PC-9 (cell line): ENCODE data around the gene LYSMD4. TPM values are rescaled to one million over a fixed set of nuclear protein-coding genes. Genes with fewer than 3 reads are reported as not detected.

Experiments
- BruUV-seq: library from RNA; stranded (reverse); fragments of 400-500 nt; replicated peaks from 2 replicates; lab custom pipeline; 2021; lab: Mats Ljungman, UMichigan
- CTCF ChIA-PET: fragments of 300-600 bp; sonication (Branson Sonifier 250); formaldehyde crosslinking; loops from one replicate; lab custom pipeline; 2022; ENCODE audit warnings: antibody characterized with exemption; lab: Charles Lee
- POLR2A ChIA-PET: fragments of 300-600 bp; sonication (Branson Sonifier 250); formaldehyde crosslinking; loops from one replicate; lab custom pipeline; 2022; ENCODE audit warnings: antibody characterized with exemption; ENCODE audit not compliant: unreplicated experiment; lab: Charles Lee
- DNase-seq, 2 experiments: peaks; one replicate each; pipeline versions ENCODE4 v3.0.0 to v3.0.0-alpha.2; 2015 to 2022; ENCODE audit warnings: mixed read lengths in 1 of 2
- H2AFZ ChIP-seq: fragments of 200-600 bp; sonication (generic); 2 replicates; pipeline ENCODE4 v1.8.1; 2017; ENCODE audit warnings: antibody characterized with exemption
- H3F3A ChIP-seq: fragments of 200-600 bp; sonication (generic); 2 replicates; pipeline ENCODE4 v1.8.1; 2017; ENCODE audit warnings: antibody characterized with exemption, mild to moderate bottlenecking, low read depth; ENCODE audit not compliant: insufficient read depth
- H3K27ac ChIP-seq: fragments of 200-600 bp; sonication (generic); 2 replicates; pipeline ENCODE4 v1.6.1; 2016; ENCODE audit warnings: mixed run types
- H3K27me3 ChIP-seq: fragments of 200-600 bp; sonication (generic); 2 replicates; pipeline ENCODE4 v1.6.1; 2016; ENCODE audit warnings: low read depth, mixed run types; ENCODE audit not compliant: insufficient read depth
- H3K36me3 ChIP-seq: fragments of 200-600 bp; sonication (generic); 2 replicates; pipeline ENCODE4 v1.6.1; 2016; ENCODE audit warnings: low read depth, mixed run types
- H3K4me1 ChIP-seq: fragments of 200-600 bp; sonication (generic); replicated peaks from 2 replicates; pipeline ENCODE4 v1.6.1; 2016; ENCODE audit warnings: mixed run types; ENCODE audit not compliant: insufficient read depth
- H3K4me2 ChIP-seq: fragments of 200-600 bp; sonication (generic); 2 replicates; pipeline ENCODE4 v1.6.1; 2017; ENCODE audit warnings: mixed run types
- H3K4me3 ChIP-seq: fragments of 200-600 bp; sonication (generic); 2 replicates; pipeline ENCODE4 v1.6.1; 2016; ENCODE audit warnings: mixed run types
- H3K79me2 ChIP-seq: fragments of 200-600 bp; sonication (generic); 2 replicates; pipeline ENCODE4 v1.6.1; 2017; ENCODE audit warnings: low read depth, mixed run types
- H3K9me2 ChIP-seq: fragments of 200-600 bp; sonication (generic); 2 replicates; pipeline ENCODE4 v1.8.1; 2017; ENCODE audit warnings: mild to moderate bottlenecking; ENCODE audit not compliant: insufficient read depth
- H3K9me3 ChIP-seq: fragments of 200-600 bp; sonication (generic); 2 replicates; pipeline ENCODE4 v1.8.1; 2016; ENCODE audit warnings: low read depth; ENCODE audit not compliant: insufficient read depth
- H4K20me1 ChIP-seq: fragments of 200-600 bp; sonication (generic); 2 replicates; pipeline ENCODE4 v1.8.1; 2017; ENCODE audit not compliant: insufficient read depth
- EZH2 ChIP-seq: fragments of 200-600 bp; sonication (generic); IDR thresholded peaks from 2 replicates; pipeline ENCODE4 v1.8.0; 2017; ENCODE audit warnings: antibody characterized with exemption, low read depth
- intact Hi-C: fragments of 100-400 bp; cut with micrococcal nuclease; formaldehyde crosslinking; loops from one replicate; pipeline ENCODE4 v1.10.0; 2022; ENCODE audit not compliant: unreplicated experiment
- total RNA-seq: library from RNA; stranded (reverse); gene quantifications from 2 replicates; pipeline ENCODE4 v1.2.3, GENCODE V29; 2021
- TF ChIP-seq, protein P1 (sequence below): fragments of 200-600 bp; sonication (generic); conservative IDR thresholded peaks from 2 replicates; pipeline ENCODE4 v1.6.1; 2017; ENCODE audit warnings: mixed run types, antibody characterized with exemption, mild to moderate bottlenecking, moderate library complexity

LYSMD4 gene
- total RNA-seq, 1 experiment from 2014 or later, result 5.7 TPM

DNA sequence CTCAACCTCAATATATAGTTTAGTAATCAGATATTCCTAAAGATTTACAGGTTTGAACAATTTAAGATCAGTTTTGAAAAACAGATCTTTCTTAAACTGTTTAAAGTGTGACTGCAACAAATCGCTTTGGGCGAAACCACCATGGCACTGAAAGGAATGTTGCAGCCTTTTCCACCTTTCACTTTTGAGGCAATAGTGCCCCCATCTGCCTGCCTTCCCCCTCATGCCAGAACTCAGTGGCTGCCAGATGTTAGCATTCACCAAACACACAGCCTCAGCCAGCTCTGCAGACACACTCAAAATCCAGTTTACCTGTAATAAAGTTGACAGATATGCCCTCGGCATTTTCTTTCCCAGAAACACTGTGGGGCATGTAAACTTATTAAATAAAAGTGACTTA, 3.3 kb downstream of the LYSMD4 start:
- no peak overlapping the region for H2AFZ ChIP-seq
- no peaks in the 10 kb centered on the region for H3K9me3 ChIP-seq
- no peaks in the 10 kb centered on the region for H3K9me2 ChIP-seq
- H3K4me2 ChIP-seq, result no peak overlapping the region
- H3K4me3 ChIP-seq, result no peak overlapping the region
- H4K20me1 ChIP-seq, result no peaks in the 10 kb centered on the region
- H3K36me3 ChIP-seq, result no peaks in the 10 kb centered on the region
- intact Hi-C loops, result loop anchor here (10.0 kb wide), 1 partner anchor 625 kb away; the partner anchor contains the start of gene SYNM
- no peak overlapping the region for H3K27ac ChIP-seq
- no peak for TF ChIP-seq EZH2
- TF ChIP-seq, protein P1, sequence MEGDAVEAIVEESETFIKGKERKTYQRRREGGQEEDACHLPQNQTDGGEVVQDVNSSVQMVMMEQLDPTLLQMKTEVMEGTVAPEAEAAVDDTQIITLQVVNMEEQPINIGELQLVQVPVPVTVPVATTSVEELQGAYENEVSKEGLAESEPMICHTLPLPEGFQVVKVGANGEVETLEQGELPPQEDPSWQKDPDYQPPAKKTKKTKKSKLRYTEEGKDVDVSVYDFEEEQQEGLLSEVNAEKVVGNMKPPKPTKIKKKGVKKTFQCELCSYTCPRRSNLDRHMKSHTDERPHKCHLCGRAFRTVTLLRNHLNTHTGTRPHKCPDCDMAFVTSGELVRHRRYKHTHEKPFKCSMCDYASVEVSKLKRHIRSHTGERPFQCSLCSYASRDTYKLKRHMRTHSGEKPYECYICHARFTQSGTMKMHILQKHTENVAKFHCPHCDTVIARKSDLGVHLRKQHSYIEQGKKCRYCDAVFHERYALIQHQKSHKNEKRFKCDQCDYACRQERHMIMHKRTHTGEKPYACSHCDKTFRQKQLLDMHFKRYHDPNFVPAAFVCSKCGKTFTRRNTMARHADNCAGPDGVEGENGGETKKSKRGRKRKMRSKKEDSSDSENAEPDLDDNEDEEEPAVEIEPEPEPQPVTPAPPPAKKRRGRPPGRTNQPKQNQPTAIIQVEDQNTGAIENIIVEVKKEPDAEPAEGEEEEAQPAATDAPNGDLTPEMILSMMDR, result no peak
- POLR2A ChIA-PET, result no interaction called here
- peaks cover 7% of the 10 kb centered on the region; the same call in 1 of the 2 replicates for H3K4me1 ChIP-seq
- H3K27me3 ChIP-seq, result no peaks in the 10 kb centered on the region
- no peaks in the 10 kb centered on the region for H3F3A ChIP-seq
- peak in 1 of 2 experiments; percentile 18 for DNase-seq
- CTCF ChIA-PET, result no interaction called here
- no peaks in the 10 kb centered on the region for H3K79me2 ChIP-seq
- BruUV-seq, result no TSS peak

DNA sequence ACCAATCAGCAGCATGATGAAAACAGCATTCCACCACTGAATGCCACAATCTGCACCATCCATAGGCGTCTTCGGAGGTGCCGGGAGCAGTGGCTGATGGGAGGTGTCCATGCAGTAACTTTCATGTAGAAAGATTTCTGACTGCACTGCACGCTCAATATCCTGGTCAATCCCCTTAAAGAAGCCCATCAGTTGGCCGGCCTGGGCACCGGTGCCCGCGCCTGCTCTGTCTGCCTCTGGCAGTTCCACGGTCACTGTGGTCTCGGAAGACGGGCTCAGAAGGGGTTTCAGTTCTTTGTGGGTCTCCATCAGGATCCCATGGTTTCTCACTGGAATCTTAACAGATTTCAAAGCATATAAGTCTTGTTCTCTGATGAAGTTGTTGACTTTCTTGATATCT, 3.9 kb downstream of the LYSMD4 start:
- intact Hi-C loops, result no loop called here
- BruUV-seq, result no TSS peak

DNA sequence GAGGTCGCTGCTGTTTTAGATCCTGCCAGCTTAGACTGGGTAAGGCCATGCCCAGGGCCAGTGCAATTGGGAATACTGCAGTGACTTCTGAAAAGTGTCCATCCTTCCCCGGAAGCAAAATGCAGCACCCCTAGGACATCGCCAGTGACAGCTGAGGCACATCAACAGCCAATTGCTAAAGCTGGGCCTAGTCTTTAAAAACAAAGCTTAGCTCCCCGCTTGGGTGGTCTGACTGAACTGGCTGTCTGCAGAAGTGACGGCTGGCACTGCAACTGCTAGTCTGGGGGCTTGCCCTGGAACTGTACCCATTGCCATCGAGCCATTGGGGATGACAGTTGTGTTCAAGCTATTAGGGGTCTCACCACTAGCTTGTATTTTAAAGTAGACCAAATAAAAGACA, 4.3 kb downstream of the LYSMD4 start:
- ChIA-PET CTCF (interaction anchor here (0.7 kb wide), 1 partner anchor 163 kb away, joined by 3 read pairs; the partner anchor contains the start of gene MEF2A), POLR2A (no interaction called here)
- no peaks in the 10 kb centered on the region for H3K9me2 ChIP-seq
- H3K36me3 ChIP-seq, result no peaks in the 10 kb centered on the region
- intact Hi-C loops, result no loop called here
- H3K27ac ChIP-seq, result no peak overlapping the region
- H3K4me3 ChIP-seq, result no peak overlapping the region
- no peak for DNase-seq
- no peak overlapping the region for H3K4me2 ChIP-seq
- no peaks in the 10 kb centered on the region for H3K79me2 ChIP-seq
- TF ChIP-seq, protein P1, result no peak
- TF ChIP-seq EZH2, result no peak
- no peaks in the 10 kb centered on the region for H3K9me3 ChIP-seq
- H3K4me1 ChIP-seq, result peaks cover 7% of the 10 kb centered on the region; the same call in 1 of the 2 replicates
- H2AFZ ChIP-seq, result no peak overlapping the region
- no peaks in the 10 kb centered on the region for H4K20me1 ChIP-seq
- BruUV-seq, result no TSS peak
- no peaks in the 10 kb centered on the region for H3K27me3 ChIP-seq
- no peaks in the 10 kb centered on the region for H3F3A ChIP-seq

More for the DNA sequence above, 3.9 kb downstream of the LYSMD4 start:
- no peaks in the 10 kb centered on the region for H3K9me3 ChIP-seq
- no peaks in the 10 kb centered on the region for H3K36me3 ChIP-seq
- H3K27ac ChIP-seq, result no peak overlapping the region
- CTCF ChIA-PET, result interaction anchor here (0.7 kb wide), 1 partner anchor 164 kb away, joined by 3 read pairs; the partner anchor contains the start of gene MEF2A
- peaks cover 7% of the 10 kb centered on the region; the same call in 1 of the 2 replicates for H3K4me1 ChIP-seq
- no peaks in the 10 kb centered on the region for H3F3A ChIP-seq
- H2AFZ ChIP-seq, result no peak overlapping the region
- no peak overlapping the region for H3K4me3 ChIP-seq
- H3K4me2 ChIP-seq, result no peak overlapping the region
- no peaks in the 10 kb centered on the region for H4K20me1 ChIP-seq
- no peak for DNase-seq
- no peaks in the 10 kb centered on the region for H3K27me3 ChIP-seq
- H3K79me2 ChIP-seq, result no peaks in the 10 kb centered on the region
- H3K9me2 ChIP-seq, result no peaks in the 10 kb centered on the region
- TF ChIP-seq, protein P1, result no peak
- no peak for TF ChIP-seq EZH2
- POLR2A ChIA-PET, result no interaction called here
